Common myeloid progenitor, CD34-positive (primary cell): Measurements from ENCODE around the gene CITED2.
"Not testable (repeated sequence)": the region's sequence is repeated elsewhere in the genome, so short reads cannot be mapped to it uniquely, and the experiment has no call there.

Experiments used
- CTCF ChIA-PET: fragments of 350-600 bp; sonication (Branson Sonifier 250); formaldehyde crosslinking; loops from one replicate; lab custom pipeline; 2021; ENCODE audit warnings: antibody characterized with exemption; lab: Charles Lee
- POLR2A ChIA-PET: fragments of 350-600 bp; sonication (Branson Sonifier 250); formaldehyde crosslinking; loops from one replicate; lab custom pipeline; 2021; ENCODE audit warnings: antibody characterized with exemption; lab: Charles Lee
- DNase-seq, 3 donors: peaks; one replicate each; pipeline versions ENCODE4 v3.0.0 to v3.0.0-alpha.2; 2013
- H3K27ac ChIP-seq, 2 experiments: 1 replicate in 1 of 2; 2 replicates in 1 of 2; pipeline ENCODE4 v1.7.0; 2013; ENCODE audit warnings: inconsistent platforms in 2 of 2, low read length in 2 of 2, mild to moderate bottlenecking in 2 of 2, low read depth in 1 of 2, moderate library complexity in 1 of 2; ENCODE audit not compliant: severe bottlenecking in 2 of 2, insufficient read depth in 1 of 2, poor library complexity in 1 of 2
- H3K27me3 ChIP-seq, 5 experiments: replicated peaks in 2 of 5; 1 replicate in 3 of 5; 2 replicates in 2 of 5; pipeline versions ENCODE4 v1.6.1 to v1.7.0; 2013; ENCODE audit warnings: low read length in 4 of 5, mild to moderate bottlenecking in 2 of 5, moderate library complexity in 2 of 5, inconsistent platforms in 1 of 5; ENCODE audit not compliant: insufficient read depth in 5 of 5, control insufficient read depth in 4 of 5
- H3K36me3 ChIP-seq, 4 experiments: 1 replicate in 2 of 4; 2 replicates in 2 of 4; pipeline versions ENCODE4 v1.6.1 to v1.7.0; 2013; ENCODE audit warnings: low read length in 3 of 4, control low read depth in 1 of 4, mild to moderate bottlenecking in 1 of 4; ENCODE audit not compliant: control insufficient read depth in 4 of 4, insufficient read depth in 4 of 4
- H3K4me1 ChIP-seq, 4 experiments: 1 replicate in 3 of 4; 2 replicates in 1 of 4; pipeline versions ENCODE4 v1.6.1 to v1.7.1; 2013; ENCODE audit warnings: low read length in 3 of 4, mild to moderate bottlenecking in 3 of 4, control low read depth in 1 of 4, inconsistent platforms in 1 of 4, moderate library complexity in 1 of 4; ENCODE audit not compliant: control insufficient read depth in 4 of 4, insufficient read depth in 4 of 4; ENCODE audit errors: control extremely low read depth in 1 of 4
- H3K4me3 ChIP-seq, 7 experiments: 1 replicate in 4 of 7; 2 replicates in 3 of 7; pipeline versions ENCODE4 v1.5.1 to v1.7.0; 2013; ENCODE audit warnings: mild to moderate bottlenecking in 7 of 7, low read length in 6 of 7, moderate library complexity in 6 of 7, inconsistent platforms in 2 of 7, low read depth in 2 of 7, control low read depth in 1 of 7; ENCODE audit not compliant: insufficient read depth in 4 of 7, control insufficient read depth in 1 of 7; ENCODE audit errors: extremely low read depth in 1 of 7
- H3K9me3 ChIP-seq, 5 experiments: 1 replicate in 4 of 5; 2 replicates in 1 of 5; pipeline versions ENCODE4 v1.6.1 to v1.7.1; 2013; ENCODE audit warnings: low read length in 4 of 5, mild to moderate bottlenecking in 2 of 5, inconsistent platforms in 1 of 5, low read depth in 1 of 5, moderate library complexity in 1 of 5; ENCODE audit not compliant: control insufficient read depth in 4 of 5, insufficient read depth in 2 of 5; ENCODE audit errors: control extremely low read depth in 1 of 5
- WGBS: methylation state at CpG from one replicate; pipeline ENCODE4 v1.1.5; 2013; ENCODE audit not compliant: insufficient coverage; 5-methylcytosine and 5-hydroxymethylcytosine counted together

The CITED2 gene

DNA sequence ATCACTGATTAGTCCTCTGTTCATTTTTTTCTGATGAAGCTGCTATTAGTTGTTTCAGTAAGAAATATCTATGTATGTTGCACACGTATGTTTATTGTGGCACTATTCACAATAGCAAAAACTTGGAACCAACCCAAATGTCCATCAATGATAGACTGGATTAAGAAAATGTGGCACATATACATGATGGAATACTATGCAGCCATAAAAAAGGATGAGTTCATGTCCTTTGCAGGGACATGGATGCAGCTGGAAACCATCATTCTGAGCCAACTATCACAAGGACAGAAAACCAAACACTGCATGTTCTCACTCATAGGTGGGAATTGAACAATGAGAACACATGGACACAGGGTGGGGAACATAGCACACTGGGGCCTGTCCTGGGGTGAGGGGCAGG is 37.7 kb upstream of the CITED2 start:
- H3K9me3 ChIP-seq, H3K4me1 ChIP-seq, H3K4me3 ChIP-seq, H3K36me3 ChIP-seq, H3K27ac ChIP-seq, H3K27me3 ChIP-seq, DNase-seq: not testable (repeated sequence)
- POLR2A ChIA-PET = interaction anchor here (0.6 kb wide), 1 partner anchor 38 kb away, joined by 4 read pairs; no protein-coding TSS in a partner anchor
- CTCF ChIA-PET = interaction anchor here (0.5 kb wide), 1 partner anchor 83 kb away, joined by 3 read pairs; no protein-coding TSS in a partner anchor
- WGBS = no CpG with 5 or more reads among the region's 1 CpG

DNA sequence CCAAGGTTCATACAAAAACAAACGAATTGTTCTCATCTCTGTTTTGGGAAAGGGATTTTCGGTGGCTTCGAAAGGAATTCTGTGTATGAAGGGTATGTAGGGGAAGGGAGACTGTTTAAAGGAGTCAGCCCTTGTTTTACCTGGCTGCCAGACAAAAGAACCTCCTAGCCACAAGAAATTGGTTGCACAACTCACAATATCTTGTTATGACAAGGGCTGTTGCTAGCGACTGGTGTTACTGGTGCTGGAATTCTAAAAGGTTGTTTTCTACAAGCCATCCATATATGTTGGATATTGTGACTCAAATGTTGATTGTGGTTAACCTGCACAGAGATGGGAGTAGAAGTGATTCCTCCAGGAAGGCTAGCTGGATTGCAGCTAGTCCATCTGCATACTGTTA is 34.6 kb upstream of the CITED2 start:
- H3K27me3 ChIP-seq = no peaks in the 10 kb centered on the region
- no peaks in the 10 kb centered on the region for H3K36me3 ChIP-seq
- no peaks in the 10 kb centered on the region for H3K9me3 ChIP-seq
- ChIA-PET POLR2A (no interaction called here), CTCF (interaction anchor here (1.0 kb wide), 1 partner anchor 11 kb away, joined by 3 read pairs; no protein-coding TSS in a partner anchor)
- H3K27ac ChIP-seq = no peak overlapping the region
- no peak overlapping the region for H3K4me3 ChIP-seq
- WGBS = 100% methylated on average over 1 of the region's 4 CpGs
- no peaks in the 10 kb centered on the region for H3K4me1 ChIP-seq
- DNase-seq = no peak

DNA sequence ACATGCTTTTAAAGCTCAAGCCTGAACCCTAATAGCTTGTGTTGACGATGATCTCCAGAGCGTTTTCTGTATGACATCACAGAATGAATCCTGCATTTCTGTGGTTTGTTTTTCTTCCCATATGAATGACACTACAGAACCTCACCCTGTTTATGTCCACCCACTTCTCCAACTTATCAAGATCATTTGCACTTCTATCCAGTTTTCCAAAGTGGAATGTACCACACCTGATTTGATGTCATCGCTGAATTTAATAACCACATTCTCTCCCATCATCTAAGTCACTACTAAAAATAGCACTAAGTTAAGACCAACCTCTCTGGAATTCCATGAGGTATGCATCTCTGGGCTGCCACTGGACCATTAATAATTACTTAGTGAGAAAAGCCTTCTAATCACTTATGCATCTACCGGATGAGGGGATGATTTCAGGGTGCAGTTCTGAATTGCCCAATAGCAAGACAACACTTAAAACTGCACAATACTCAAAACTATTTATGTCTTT is 33.3 kb upstream of the CITED2 start:
- Histone ChIP-seq H3K27ac (no peak overlapping the region), H3K4me3 (no peak overlapping the region), H3K4me1 (no peaks in the 10 kb centered on the region), H3K9me3 (no peaks in the 10 kb centered on the region), H3K27me3 (no peaks in the 10 kb centered on the region), H3K36me3 (no peaks in the 10 kb centered on the region)
- POLR2A ChIA-PET = no interaction called here
- CTCF ChIA-PET = no interaction called here
- WGBS = 100% methylated on average over 3 of the region's 4 CpGs
- no peak for DNase-seq

DNA sequence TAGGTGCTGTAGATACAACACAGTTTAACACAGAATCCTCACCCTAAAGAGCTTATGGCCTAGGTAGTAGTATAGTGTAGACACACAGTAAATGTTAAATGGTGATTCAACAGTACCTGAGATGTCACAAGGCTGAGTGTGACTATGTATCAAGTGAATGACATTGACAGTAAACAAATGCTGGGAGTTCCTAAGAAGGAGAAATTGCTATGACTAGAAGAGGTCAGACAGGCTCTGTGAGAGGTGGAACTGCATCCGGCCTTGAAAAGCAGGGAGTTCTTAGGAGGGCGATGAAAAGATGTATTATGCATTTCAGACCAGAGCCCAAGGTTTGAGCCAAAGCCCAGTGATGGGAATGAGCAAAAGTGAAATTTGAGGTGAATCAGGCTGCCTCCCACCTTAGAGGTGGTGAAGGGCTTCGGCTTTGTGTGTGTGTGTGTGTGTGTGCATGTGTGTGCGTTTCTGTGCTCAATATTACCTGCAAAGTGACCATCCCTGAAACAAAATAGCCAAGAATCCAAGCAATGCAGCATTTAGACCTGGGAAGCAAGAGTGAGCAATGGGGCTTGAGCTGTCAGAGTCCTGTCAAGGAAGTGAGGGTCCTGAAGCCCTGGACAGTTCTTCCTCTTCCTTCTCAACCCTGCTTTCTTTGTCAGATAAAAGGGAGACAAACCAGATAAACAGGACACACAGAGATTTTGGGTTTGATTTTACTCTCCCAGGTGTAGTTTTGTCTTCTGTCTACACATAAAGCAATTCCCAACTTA is 32.3 kb upstream of the CITED2 start:
- Histone ChIP-seq H3K4me3 (no peak overlapping the region), H3K27ac (no peak overlapping the region), H3K27me3 (no peaks in the 10 kb centered on the region), H3K36me3 (no peaks in the 10 kb centered on the region), H3K9me3 (no peaks in the 10 kb centered on the region), H3K4me1 (no peaks in the 10 kb centered on the region)
- ChIA-PET POLR2A (no interaction called here), CTCF (no interaction called here)
- 87% methylated on average over 3 of the region's 4 CpGs for WGBS
- no peak for DNase-seq

DNA sequence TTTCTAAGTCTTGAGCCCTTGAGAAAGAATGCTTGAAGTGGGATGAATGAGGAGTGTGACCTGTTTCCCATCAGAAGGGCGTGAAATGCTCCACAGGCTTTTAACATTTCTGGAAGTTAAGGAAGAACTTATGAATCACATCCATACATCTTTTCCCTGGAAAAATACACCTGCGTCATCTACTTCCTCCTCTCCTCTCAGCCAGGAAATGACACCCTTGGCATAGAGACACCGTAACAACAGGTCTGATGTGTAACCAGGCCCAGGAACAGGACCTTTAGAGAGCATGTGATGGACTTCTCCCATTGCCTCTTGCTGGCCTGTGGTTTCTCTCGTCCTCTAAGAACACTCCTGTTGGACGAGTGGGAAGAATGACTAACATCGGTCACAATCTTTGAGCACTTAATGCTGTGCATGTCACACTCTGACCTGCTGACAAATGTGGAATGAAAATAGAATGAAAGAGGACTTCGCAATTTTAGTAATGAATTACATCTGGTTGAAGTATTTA is 28.5 kb upstream of the CITED2 start:
- H3K27me3 ChIP-seq = no peaks in the 10 kb centered on the region
- H3K27ac ChIP-seq = no peak overlapping the region
- DNase-seq = no peak
- ChIA-PET CTCF (no interaction called here), POLR2A (no interaction called here)
- no peaks in the 10 kb centered on the region for H3K4me1 ChIP-seq
- 97% methylated on average over 6 of the region's 7 CpGs for WGBS
- H3K4me3 ChIP-seq = no peak overlapping the region
- H3K36me3 ChIP-seq = no peaks in the 10 kb centered on the region
- H3K9me3 ChIP-seq = no peaks in the 10 kb centered on the region

DNA sequence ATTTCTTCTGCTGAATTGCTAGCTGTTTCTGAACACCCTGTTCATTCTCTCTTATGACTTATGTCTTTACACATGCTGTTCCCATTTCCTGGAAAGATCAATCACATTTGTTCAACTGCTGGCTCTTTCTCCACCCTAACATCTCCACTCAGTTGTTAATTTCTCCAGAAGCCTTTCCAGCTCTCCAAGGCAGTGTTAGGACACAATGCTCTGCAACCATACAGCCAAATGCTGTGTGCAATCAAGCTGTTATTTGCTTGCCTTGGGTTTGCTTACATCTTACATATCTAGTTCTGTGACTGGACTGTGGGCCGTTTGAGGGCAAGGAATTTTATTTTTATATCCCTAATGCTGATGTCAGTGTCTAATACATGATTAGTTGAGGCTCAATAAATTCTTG is 24.2 kb upstream of the CITED2 start:
- H3K4me3 ChIP-seq = no peak overlapping the region
- H3K36me3 ChIP-seq = no peaks in the 10 kb centered on the region
- no peak overlapping the region for H3K27ac ChIP-seq
- ChIA-PET POLR2A (no interaction called here), CTCF (interaction anchor here (1.1 to 2.1 kb wide), 3 partner anchors 10 to 21 kb away, joined by 3 to 4 read pairs (median 3); no protein-coding TSS in a partner anchor)
- WGBS = no CpG with 5 or more reads among the region's 1 CpG
- no peaks in the 10 kb centered on the region for H3K27me3 ChIP-seq
- H3K4me1 ChIP-seq = peaks cover 0 to 14% (median 5%) of the 10 kb centered on the region in 4 experiments
- DNase-seq = no peak
- no peaks in the 10 kb centered on the region for H3K9me3 ChIP-seq

DNA sequence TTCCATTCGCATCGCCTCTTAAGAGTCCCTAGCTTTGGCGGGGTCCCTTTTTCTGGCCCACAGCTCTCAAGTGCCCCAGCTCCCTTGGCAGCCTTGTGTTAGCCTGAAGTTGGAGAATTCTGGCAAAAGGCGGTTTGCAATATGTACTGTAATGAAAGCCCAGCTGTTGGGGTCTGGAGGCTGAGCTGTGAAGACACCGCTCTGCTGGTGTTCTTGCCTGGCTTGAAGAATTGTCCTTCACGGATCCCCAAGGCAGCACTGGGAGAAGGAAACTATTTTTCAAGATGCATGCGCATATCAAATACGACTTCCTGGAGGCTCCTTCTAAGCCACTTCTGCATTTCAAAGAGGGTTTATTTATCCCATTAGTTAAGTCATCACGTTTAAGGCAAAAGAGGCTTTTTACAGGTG is 21.4 kb upstream of the CITED2 start:
- ChIA-PET CTCF (interaction anchor here (1.4 kb wide), 1 partner anchor 16 kb away, joined by 5 read pairs; no protein-coding TSS in a partner anchor), POLR2A (interaction anchor here (0.8 kb wide), 1 partner anchor 105 kb away, joined by 3 read pairs; no protein-coding TSS in a partner anchor)
- Histone ChIP-seq H3K27me3 (no peaks in the 10 kb centered on the region), H3K4me1 (peaks cover 0 to 18% (median 5%) of the 10 kb centered on the region in 4 experiments), H3K27ac (no peak overlapping the region), H3K9me3 (no peaks in the 10 kb centered on the region), H3K36me3 (no peaks in the 10 kb centered on the region), H3K4me3 (no peak overlapping the region)
- WGBS = 52% methylated on average over 9 of the region's 9 CpGs
- peak in 2 of 3 donors; percentile 54 to 65 for DNase-seq
